Right lobe of liver (tissue), 6 donors: ENCODE results near the gene COPS9. TPM values are rescaled to one million over a fixed set of nuclear protein-coding genes. Genes with fewer than 3 reads are reported as not detected.

Experiments
- ATAC-seq, 4 donors: fragments of 200-7000 bp; cut with Tn5 transposase; one replicate each; pipeline ENCODE4 v1.9.1; 2020; ENCODE audit warnings: mild to moderate bottlenecking in 4 of 4, moderate library complexity in 4 of 4
- DNase-seq, 3 donors: peaks; one replicate each; pipeline ENCODE4 v3.0.0-alpha.2; 2020
- H3K27ac ChIP-seq, 3 donors: fragments of 200-600 bp; one replicate each; pipeline ENCODE4 v1.8.0; 2022
- H3K27me3 ChIP-seq, 2 donors: fragments of 200-600 bp; one replicate each; pipeline ENCODE4 v1.8.0; 2022
- H3K36me3 ChIP-seq, 4 donors: fragments of 200-600 bp; sonication (generic) in 1 of 4; one replicate each; pipeline versions ENCODE4 v1.5.1 to v1.8.0; 2017 to 2022; ENCODE audit warnings: control low read depth in 1 of 4
- H3K4me1 ChIP-seq, 4 donors: fragments of 200-600 bp; sonication (generic) in 1 of 4; one replicate each; pipeline versions ENCODE4 v1.5.1 to v1.8.0; 2017 to 2022; ENCODE audit warnings: control low read depth in 1 of 4
- H3K4me3 ChIP-seq, 3 donors: fragments of 200-600 bp; one replicate each; pipeline ENCODE4 v1.8.0; 2022
- H3K9me3 ChIP-seq, 4 donors: fragments of 200-600 bp; sonication (generic) in 1 of 4; one replicate each; pipeline versions ENCODE4 v1.5.1 to v1.8.0; 2017 to 2022; ENCODE audit warnings: control low read depth in 1 of 4
- CTCF ChIP-seq, 4 donors: fragments of 200-600 bp in 3 of 4; fragments of 450-650 bp in 1 of 4; IDR thresholded peaks; one replicate each; pipeline versions ENCODE4 v1.5.1 to v1.8.0; 2016 to 2022; ENCODE audit warnings: antibody characterized with exemption in 4 of 4, mild to moderate bottlenecking in 2 of 4
- POLR2A ChIP-seq: fragments of 450-650 bp; IDR thresholded peaks from one replicate; pipeline ENCODE4 v1.6.1; 2017; ENCODE audit warnings: antibody characterized with exemption, mild to moderate bottlenecking
- WGBS: methylation state at CpG from one replicate; pipeline ENCODE4 v1.1.6; 2018; ENCODE audit warnings: low coverage, low lambda C conversion rate; ENCODE audit not compliant: insufficient coverage; ENCODE audit errors: missing lambda C conversion rate; 5-methylcytosine and 5-hydroxymethylcytosine counted together
- intact Hi-C, 2 donors: fragments of 100-400 bp; cut with DNase I; formaldehyde crosslinking; loops; one replicate each; pipeline versions ENCODE4 v1.11.2 to v1.14.1; 2022
- total RNA-seq, 6 experiments: library from RNA; depleted of rRNA in 2 of 6; stranded (reverse); fragments of >200 nt in 2 of 6; fragmentation: NEBNext Ultra II Directional in 3 of 6; extraction: Animal tissue kit (Norgen Biotek cat#: 25700) in 3 of 6; gene quantifications; one replicate each; pipeline versions ENCODE4 v1.1.0 to v1.2.4, GENCODE V29; 2016 to 2023
- donor health status: DM: no; HTN: yes; CAD: no.
- donor health status: DM: no; HTN: no; CAD: no.
- donor health status: DM: no; HTN: no; CAD: no.
- donor health status: DM: no; HTN: yes; CAD: no.
- donor health status: DM: no; HTN: yes; CAD: no.

The COPS9 gene
- total RNA-seq, 6 experiments from 2014 or later = 33.1 to 66.1 (median 45.8) TPM

- intact Hi-C loops = no loop called here
- 43% methylated on average over 1 of the region's 9 CpGs for WGBS
- no peak for ATAC-seq
- peak in 1 of 3 donors; percentile 22 for DNase-seq
- H3K27ac ChIP-seq = no peak overlapping the region
- H3K9me3 ChIP-seq = no peaks in the 10 kb centered on the region
- no peak overlapping the region for H3K4me3 ChIP-seq
- H3K36me3 ChIP-seq = no peaks in the 10 kb centered on the region
- H3K27me3 ChIP-seq = no peaks in the 10 kb centered on the region
- H3K4me1 ChIP-seq = no peaks in the 10 kb centered on the region
- no peak for TF ChIP-seq POLR2A
- no peak for TF ChIP-seq CTCF (IDR thresholded peaks at IDR 0.05)
Observed at GRCh38 chr2:240167588-240167880, 31.4 kb upstream of the COPS9 start.

GRCh38 chr2:240166761-240167587, 30.9 kb upstream of the COPS9 start:
- no peak for TF ChIP-seq POLR2A
- no peak for TF ChIP-seq CTCF (IDR thresholded peaks at IDR 0.05)

GRCh38 chr2:240166191-240166590, 30.1 kb upstream of the COPS9 start:
- Histone ChIP-seq H3K27me3 (no peaks in the 10 kb centered on the region), H3K4me3 (no peak overlapping the region), H3K9me3 (no peaks in the 10 kb centered on the region), H3K27ac (no peak overlapping the region), H3K36me3 (no peaks in the 10 kb centered on the region), H3K4me1 (no peaks in the 10 kb centered on the region)
- TF ChIP-seq CTCF (IDR thresholded peaks at IDR 0.05) (no peak), POLR2A (no peak)
- intact Hi-C loops = no loop called here
- DNase-seq (peak in 1 of 3 donors; percentile 18), ATAC-seq (no peak)
- 43% methylated on average over 4 of the region's 5 CpGs for WGBS

More at GRCh38 chr2:240166761-240167587, 30.9 kb upstream of the COPS9 start:
- Histone ChIP-seq H3K27ac (no peak overlapping the region), H3K27me3 (no peaks in the 10 kb centered on the region), H3K4me3 (no peak overlapping the region), H3K36me3 (no peaks in the 10 kb centered on the region), H3K4me1 (no peaks in the 10 kb centered on the region), H3K9me3 (no peaks in the 10 kb centered on the region)
- DNase-seq (peak in 2 of 3 donors; percentile 17 to 29), ATAC-seq (no peak)
- no CpG with 5 or more reads among the region's 21 CpGs for WGBS
- intact Hi-C loops = no loop called here

- intact Hi-C loops = no loop called here
- H3K27ac ChIP-seq = no peak overlapping the region
- 35% methylated on average over 4 of the region's 4 CpGs for WGBS
- DNase-seq (peak in 2 of 3 donors; percentile 16 to 18), ATAC-seq (no peak)
- H3K27me3 ChIP-seq = no peaks in the 10 kb centered on the region
- TF ChIP-seq POLR2A (no peak), CTCF (IDR thresholded peaks at IDR 0.05) (no peak)
- H3K9me3 ChIP-seq = no peaks in the 10 kb centered on the region
- no peak overlapping the region for H3K4me3 ChIP-seq
- H3K4me1 ChIP-seq = no peaks in the 10 kb centered on the region
- H3K36me3 ChIP-seq = no peaks in the 10 kb centered on the region
Observed at GRCh38 chr2:240165661-240166060, 29.6 kb upstream of the COPS9 start.
